Upper lobe of left lung (tissue), 4 donors: ENCODE results near the gene ATP13A1.
"Not testable (repeated sequence)": the region's sequence is repeated elsewhere in the genome, so short reads cannot be mapped to it uniquely, and the experiment has no call there.

Source experiments
- CTCF ChIP-seq, 6 experiments: fragments of 450-650 bp in 4 of 6; fragments of 200-600 bp in 2 of 6; sonication (generic) in 2 of 6; IDR thresholded peaks; one replicate each; pipeline ENCODE4 v1.5.1; 2016 to 2019; ENCODE audit warnings: antibody characterized with exemption in 6 of 6
- POLR2A ChIP-seq, 4 donors: fragments of 450-650 bp; IDR thresholded peaks; one replicate each; pipeline ENCODE4 v1.5.1; 2016 to 2017; ENCODE audit warnings: antibody characterized with exemption in 4 of 4, mild to moderate bottlenecking in 2 of 4

GRCh38 chr19:19606686-19607085 is 56.8 kb downstream of the ATP13A1 start:
- not testable (repeated sequence) for TF ChIP-seq CTCF, POLR2A (IDR thresholded peaks at IDR 0.05)
